IMR-90 (cell line): Measurements from ENCODE around the gene CHCHD1. TPM values are rescaled to one million over a fixed set of nuclear protein-coding genes. Genes with fewer than 3 reads are reported as not detected.

ENCODE experiments used
- ATAC-seq: fragments of 200-7000 bp; cut with Tn5 transposase; 2 replicates; pipeline ENCODE4 v1.9.1; 2020; ENCODE audit warnings: low read depth, mild to moderate bottlenecking, moderate library complexity
- BruUV-seq: library from RNA; stranded (reverse); fragments of 400-500 nt; replicated peaks from 2 replicates; lab custom pipeline; 2021; lab: Mats Ljungman, UMichigan
- CTCF ChIA-PET: fragments of 300-600 bp; formaldehyde crosslinking; extraction: SDS; loops from one replicate; lab custom pipeline; 2021; ENCODE audit warnings: antibody characterized with exemption; lab: Yijun Ruan, JAX
- POLR2A ChIA-PET: fragments of 300-600 bp; sonication (Branson Sonifier 250); formaldehyde crosslinking; loops from one replicate; lab custom pipeline; 2022; ENCODE audit warnings: antibody characterized with exemption; ENCODE audit not compliant: unreplicated experiment; lab: Charles Lee
- DNase-seq: peaks from one replicate; pipeline ENCODE4 v3.0.0; 2013
- H2AFZ ChIP-seq: replicated peaks from 2 replicates; pipeline ENCODE3; 2013; ENCODE audit warnings: low read length, mild to moderate bottlenecking; ENCODE audit not compliant: poor library complexity
- H2AK5ac ChIP-seq: 2 replicates; pipeline ENCODE4 v1.6.1; 2013; ENCODE audit warnings: low read depth, low read length, inconsistent platforms
- H2AK9ac ChIP-seq: replicated peaks from 2 replicates; pipeline ENCODE3; 2013; ENCODE audit warnings: mild to moderate bottlenecking, low read depth, low read length, moderate library complexity; ENCODE audit not compliant: poor library complexity
- H2BK120ac ChIP-seq: 2 replicates; pipeline ENCODE4 v1.6.1; 2013; ENCODE audit warnings: low read depth, low read length, inconsistent platforms
- H2BK15ac ChIP-seq: 3 replicates; pipeline ENCODE4 v1.6.1; 2013; ENCODE audit warnings: low read depth, low read length, inconsistent platforms
- H2BK20ac ChIP-seq: 2 replicates; pipeline ENCODE4 v1.6.1; 2013; ENCODE audit warnings: low read depth, mild to moderate bottlenecking, inconsistent platforms, low read length, moderate library complexity
- H2BK5ac ChIP-seq: 2 replicates; pipeline ENCODE4 v1.6.1; 2013; ENCODE audit warnings: mild to moderate bottlenecking, low read depth, low read length, inconsistent platforms; ENCODE audit not compliant: poor library complexity, severe bottlenecking
- H3K14ac ChIP-seq: replicated peaks from 2 replicates; pipeline ENCODE4 v1.6.1; 2013; ENCODE audit warnings: low read depth, low read length, inconsistent platforms
- H3K18ac ChIP-seq: 2 replicates; pipeline ENCODE4 v1.6.1; 2013; ENCODE audit warnings: low read depth, low read length, control low read depth
- H3K23ac ChIP-seq: 2 replicates; pipeline ENCODE4 v1.6.1; 2013; ENCODE audit warnings: low read depth, low read length, inconsistent platforms
- H3K27ac ChIP-seq: 2 replicates; pipeline ENCODE4 v1.5.1; 2013; ENCODE audit warnings: mild to moderate bottlenecking, control low read depth, low read length; ENCODE audit not compliant: insufficient read depth
- H3K27me3 ChIP-seq: 2 replicates; pipeline ENCODE4 v1.6.1; 2013; ENCODE audit warnings: low read length; ENCODE audit not compliant: control insufficient read depth, insufficient read depth
- H3K36me3 ChIP-seq: 2 replicates; pipeline ENCODE4 v1.6.1; 2013; ENCODE audit warnings: low read length, mixed read lengths; ENCODE audit not compliant: control insufficient read depth, insufficient read depth
- H3K4ac ChIP-seq: 2 replicates; pipeline ENCODE4 v1.6.1; 2013; ENCODE audit warnings: low read depth, low read length, inconsistent platforms
- H3K4me1 ChIP-seq: 2 replicates; pipeline ENCODE4 v1.6.1; 2013; ENCODE audit warnings: low read length, mixed read lengths; ENCODE audit not compliant: control insufficient read depth, insufficient read depth
- H3K4me2 ChIP-seq: 2 replicates; pipeline ENCODE4 v1.6.1; 2013; ENCODE audit warnings: low read depth, mild to moderate bottlenecking, control low read depth, low read length, moderate library complexity
- H3K4me3 ChIP-seq: 2 replicates; pipeline ENCODE4 v1.5.1; 2013; ENCODE audit warnings: low read depth, mild to moderate bottlenecking, control low read depth, low read length, moderate library complexity; ENCODE audit not compliant: insufficient read depth
- H3K56ac ChIP-seq: 2 replicates; pipeline ENCODE4 v1.6.1; 2013; ENCODE audit warnings: low read length, inconsistent platforms; ENCODE audit not compliant: insufficient read depth; ENCODE audit errors: extremely low read depth
- H3K79me1 ChIP-seq, 2 experiments: 2 replicates each; pipeline ENCODE4 v1.6.1; 2013; ENCODE audit warnings: low read length in 2 of 2, inconsistent platforms in 1 of 2, low read depth in 1 of 2
- H3K9ac ChIP-seq: 2 replicates; pipeline ENCODE4 v1.6.1; 2013; ENCODE audit warnings: low read depth, low read length, control low read depth
- H3K9me1 ChIP-seq: 2 replicates; pipeline ENCODE4 v1.6.1; 2013; ENCODE audit warnings: low read length, inconsistent platforms; ENCODE audit not compliant: insufficient read depth
- H3K9me3 ChIP-seq: 2 replicates; pipeline ENCODE4 v1.6.1; 2013; ENCODE audit warnings: low read length; ENCODE audit not compliant: control insufficient read depth, insufficient read depth
- H4K20me1 ChIP-seq: 2 replicates; pipeline ENCODE4 v1.6.1; 2013; ENCODE audit warnings: low read length, inconsistent platforms; ENCODE audit not compliant: insufficient read depth
- H4K5ac ChIP-seq: 2 replicates; pipeline ENCODE4 v1.6.1; 2013; ENCODE audit warnings: mild to moderate bottlenecking, low read depth, low read length, control low read depth
- H4K8ac ChIP-seq, 2 experiments: 2 replicates each; pipeline ENCODE4 v1.6.1; 2013; ENCODE audit warnings: low read depth in 2 of 2, low read length in 2 of 2, control low read depth in 1 of 2, inconsistent platforms in 1 of 2
- H4K91ac ChIP-seq: 2 replicates; pipeline ENCODE4 v1.6.1; 2013; ENCODE audit warnings: low read depth, low read length, inconsistent platforms; ENCODE audit not compliant: insufficient read depth
- BHLHE40 ChIP-seq: fragments of 150-350 bp; IDR thresholded peaks from 2 replicates; pipeline ENCODE4 v1.6.1; 2016; ENCODE audit warnings: mild to moderate bottlenecking, low read depth, low read length
- CEBPB ChIP-seq: IDR thresholded peaks from 2 replicates; pipeline ENCODE4 v1.6.1; 2012; ENCODE audit warnings: low read depth, low read length, improper control_type of control experiment
- CHD1 ChIP-seq: IDR thresholded peaks from 2 replicates; pipeline ENCODE4 v1.6.1; 2012; ENCODE audit warnings: low read depth, low read length, improper control_type of control experiment
- CTCF ChIP-seq: conservative IDR thresholded peaks from 2 replicates; pipeline ENCODE4 v1.5.1; 2012; ENCODE audit warnings: mild to moderate bottlenecking, low read depth, low read length, improper control_type of control experiment
- ELK1 ChIP-seq: fragments of 150-350 bp; IDR thresholded peaks from 2 replicates; pipeline ENCODE4 v1.6.1; 2016; ENCODE audit warnings: low read depth, mild to moderate bottlenecking, low read length, moderate library complexity, borderline replicate concordance
- FOS ChIP-seq: fragments of 150-350 bp; IDR thresholded peaks from 2 replicates; pipeline ENCODE4 v1.6.1; 2016; ENCODE audit warnings: low read depth, low read length
- MAZ ChIP-seq: IDR thresholded peaks from 2 replicates; pipeline ENCODE4 v1.6.1; 2012; ENCODE audit warnings: low read depth, mild to moderate bottlenecking, low read length, improper control_type of control experiment, moderate library complexity, borderline replicate concordance
- MXI1 ChIP-seq: IDR thresholded peaks from 2 replicates; pipeline ENCODE4 v1.6.1; 2012; ENCODE audit warnings: low read depth, mild to moderate bottlenecking, low read length, moderate library complexity, borderline replicate concordance
- POLR2A ChIP-seq: IDR thresholded peaks from 2 replicates; pipeline ENCODE4 v1.6.1; 2012; ENCODE audit warnings: mild to moderate bottlenecking, low read depth, low read length
- RAD21 ChIP-seq: IDR thresholded peaks from 2 replicates; pipeline ENCODE4 v1.6.1; 2012; ENCODE audit warnings: low read length, improper control_type of control experiment
- RFX5 ChIP-seq: IDR thresholded peaks from 2 replicates; pipeline ENCODE4 v1.8.0; 2012; ENCODE audit warnings: low read depth, mild to moderate bottlenecking, low read length, moderate library complexity
- SMC3 ChIP-seq: fragments of 150-350 bp; IDR thresholded peaks from 2 replicates; pipeline ENCODE4 v1.6.1; 2016; ENCODE audit warnings: low read depth, mild to moderate bottlenecking, antibody characterized with exemption, low read length, moderate library complexity
- USF2 ChIP-seq: fragments of 150-350 bp; IDR thresholded peaks from 2 replicates; pipeline ENCODE4 v1.6.1; 2017; ENCODE audit warnings: mild to moderate bottlenecking, antibody characterized with exemption, low read length, low read depth
- WGBS, 2 experiments: methylation state at CpG; one replicate each; pipeline versions ENCODE4 v1.1.5 to v1.1.7; 2013; ENCODE audit warnings: missing lambda C conversion rate in 2 of 2; ENCODE audit not compliant: insufficient read length in 1 of 2; ENCODE audit errors: extremely low coverage in 2 of 2; 5-methylcytosine and 5-hydroxymethylcytosine counted together
- dilution Hi-C: fragments of 300-500 bp; cut with HindIII; formaldehyde crosslinking; loops from one replicate; pipeline ENCODE4 v1.14.3; 2018; ENCODE audit warnings: low sequenced_read_pairs; ENCODE audit not compliant: unreplicated experiment
- in situ Hi-C: fragments of 300-500 bp; cut with MboI; formaldehyde crosslinking; loops from 3 replicates; pipeline ENCODE4 v1.14.3; 2019; ENCODE audit warnings: low sequenced_read_pairs, inconsistent platforms, mixed read lengths
- intact Hi-C: fragments of 100-400 bp; cut with micrococcal nuclease; formaldehyde crosslinking; loops from 2 replicates; pipeline ENCODE4 v1.10.0; 2022
- polyA plus RNA-seq, 3 experiments: library from polyadenylated mRNA; depleted of rRNA; stranded (reverse); fragments of >200 nt; gene quantifications; 2 replicates each; pipeline ENCODE4 v1.2.3, GENCODE V29; 2012; ENCODE audit warnings: low replicate concordance in 1 of 3
- total RNA-seq: library from RNA; depleted of rRNA; stranded (reverse); fragments of >200 nt; gene quantifications from 2 replicates; pipeline ENCODE4 v1.2.3, GENCODE V29; 2012

CHCHD1 gene
- total and polyA plus RNA-seq, 2 of the 4 experiments (the other 2 are of a cell fraction) = 11.5 to 21.0 TPM

GRCh38 chr10:73759512-73760115, 22.2 kb upstream of the CHCHD1 start:
- Histone ChIP-seq H3K36me3 (peaks cover 49% of the 10 kb centered on the region), H3K9ac (no peak overlapping the region), H2BK120ac (no peak overlapping the region), H2AFZ (no peak overlapping the region), H2BK15ac (no peak overlapping the region), H4K8ac (no peak overlapping the region), H3K4me2 (no peak overlapping the region), H4K91ac (no peak overlapping the region), H2AK5ac (no peak overlapping the region), H3K14ac (no peak overlapping the region), H3K23ac (no peak overlapping the region), H2BK5ac (no peak overlapping the region), H2BK20ac (no peak overlapping the region), H3K4me3 (no peak overlapping the region), H4K20me1 (peaks cover 44% of the 10 kb centered on the region), H3K79me1 (peaks cover 50 to 79% of the 10 kb centered on the region in 2 experiments), H3K4me1 (peaks cover 11% of the 10 kb centered on the region), H3K56ac (no peak overlapping the region), H4K5ac (no peak overlapping the region), H3K27me3 (no peaks in the 10 kb centered on the region), H3K27ac (no peak overlapping the region), H3K9me3 (no peaks in the 10 kb centered on the region), H3K18ac (no peak overlapping the region), H2AK9ac (no peak overlapping the region), H3K9me1 (peaks cover 21% of the 10 kb centered on the region), H3K4ac (no peak overlapping the region)
- in situ Hi-C loops (no loop called here), intact Hi-C loops (no loop called here), dilution Hi-C loops (no loop called here)
- 77% methylated on average over 4 of the region's 5 CpGs; no CpG with 5 or more reads in 1 of the 2 experiments for WGBS, 2 experiments
- DNase-seq (no peak), ATAC-seq (no peak)
- POLR2A ChIA-PET = no interaction called here
- TF ChIP-seq FOS (no peak), CEBPB (no peak), RFX5 (no peak), CTCF (no peak), MAZ (no peak), CHD1 (no peak), MXI1 (no peak), ELK1 (no peak), SMC3 (no peak), RAD21 (no peak), USF2 (no peak), POLR2A (no peak), BHLHE40 (no peak)
- CTCF ChIA-PET = no interaction called here
- no TSS peak for BruUV-seq
